CD4-positive, alpha-beta T cell (primary cell): ENCODE data around the gene TRAFD1. TPM values are rescaled to one million over a fixed set of nuclear protein-coding genes. Genes with fewer than 3 reads are reported as not detected.

Source experiments
- ATAC-seq: fragments of 200-7000 bp; cut with Tn5 transposase; one replicate; pipeline ENCODE4 v1.10.0; 2022; ENCODE audit warnings: mild to moderate bottlenecking; ENCODE audit not compliant: poor library complexity
- CTCF ChIA-PET: fragments of 350-600 bp; sonication (Branson Sonifier 250); formaldehyde crosslinking; loops from one replicate; lab custom pipeline; 2021; ENCODE audit warnings: antibody characterized with exemption, inconsistent platforms; lab: Charles Lee
- POLR2A ChIA-PET: fragments of 350-600 bp; sonication (Branson Sonifier 250); formaldehyde crosslinking; loops from one replicate; lab custom pipeline; 2021; ENCODE audit warnings: antibody characterized with exemption, inconsistent platforms; lab: Charles Lee
- DNase-seq, 14 experiments: peaks; one replicate each; pipeline ENCODE4 v3.0.0-alpha.2; 2013 to 2020; ENCODE audit warnings: mixed read lengths in 2 of 14
- H3K27ac ChIP-seq, 2 donors: one replicate each; pipeline versions ENCODE4 v1.5.1 to v1.7.0; 2013; ENCODE audit warnings: low read length in 2 of 2, low read depth in 1 of 2, mild to moderate bottlenecking in 1 of 2
- H3K27me3 ChIP-seq, 2 experiments: 1 replicate in 1 of 2; 2 replicates in 1 of 2; pipeline versions ENCODE4 v1.6.1 to v1.7.0; 2013; ENCODE audit warnings: low read length in 2 of 2, control low read depth in 1 of 2, mild to moderate bottlenecking in 1 of 2, moderate library complexity in 1 of 2; ENCODE audit not compliant: insufficient read depth in 2 of 2, control insufficient read depth in 1 of 2
- H3K36me3 ChIP-seq: one replicate; pipeline ENCODE4 v1.6.1; 2013; ENCODE audit warnings: low read length, control low read depth; ENCODE audit not compliant: insufficient read depth
- H3K4me1 ChIP-seq: one replicate; pipeline ENCODE4 v1.6.1; 2013; ENCODE audit warnings: low read length, control low read depth; ENCODE audit not compliant: insufficient read depth
- H3K4me3 ChIP-seq: one replicate; pipeline ENCODE4 v1.5.1; 2013; ENCODE audit warnings: mild to moderate bottlenecking, low read length, moderate library complexity
- H3K9me3 ChIP-seq, 2 experiments: 1 replicate in 1 of 2; 2 replicates in 1 of 2; pipeline versions ENCODE4 v1.6.1 to v1.7.0; 2013; ENCODE audit warnings: low read length in 2 of 2, mild to moderate bottlenecking in 2 of 2, control low read depth in 1 of 2, moderate library complexity in 1 of 2; ENCODE audit not compliant: control insufficient read depth in 1 of 2, insufficient read depth in 1 of 2
- H3K27ac Mint-ChIP-seq: one replicate; pipeline ENCODE4 v1.8.0; 2020; ENCODE audit warnings: mixed read lengths
- H3K27me3 Mint-ChIP-seq: one replicate; pipeline ENCODE4 v1.8.0; 2021; ENCODE audit warnings: mixed read lengths
- H3K36me3 Mint-ChIP-seq: one replicate; pipeline ENCODE4 v1.8.0; 2021; ENCODE audit warnings: low read depth, mixed read lengths
- H3K4me1 Mint-ChIP-seq: one replicate; pipeline ENCODE4 v1.8.0; 2021; ENCODE audit warnings: low read depth, mixed read lengths
- H3K4me3 Mint-ChIP-seq: one replicate; pipeline ENCODE4 v1.8.0; 2020; ENCODE audit warnings: mild to moderate bottlenecking, mixed read lengths
- H3K9me3 Mint-ChIP-seq: one replicate; pipeline ENCODE4 v1.8.0; 2020; ENCODE audit warnings: mixed read lengths
- CTCF ChIP-seq: fragments of 200-600 bp; IDR thresholded peaks from one replicate; pipeline ENCODE4 v1.8.0; 2022; ENCODE audit warnings: antibody characterized with exemption, mild to moderate bottlenecking
- intact Hi-C, 2 experiments: fragments of 100-400 bp; cut with DNase I in 1 of 2; cut with micrococcal nuclease in 1 of 2; formaldehyde crosslinking; loops; one replicate each; pipeline versions ENCODE4 v1.15.1 to v1.9.0; 2023 to 2025; cut with DNase I, micrococcal nuclease
- total RNA-seq, 174 experiments: library from RNA in 2 of 174; stranded (reverse) in 2 of 174; gene quantifications; one replicate each; pipeline ENCODE4 v1.2.3 and lab custom pipeline; 2021 to 2026

TRAFD1 gene
- total RNA-seq, 2 experiments from 2014 or later, result 19.6 to 20.4 TPM

- ChIA-PET POLR2A (interaction anchor here (0.7 kb wide), 1 partner anchor 12 kb away, joined by 3 read pairs; no protein-coding TSS in a partner anchor), CTCF (no interaction called here)
- DNase-seq, result no peak
- Histone ChIP-seq H3K4me3 (no peak overlapping the region), H3K9me3 (no peaks in the 10 kb centered on the region), H3K27ac (no peak overlapping the region), H3K27me3 (no peaks in the 10 kb centered on the region), H3K36me3 (peaks cover 66% of the 10 kb centered on the region), H3K4me1 (peaks cover 12% of the 10 kb centered on the region)
- TF ChIP-seq CTCF, result no peak
- no peaks in the 10 kb centered on the region for H3K27me3 Mint-ChIP-seq
- intact Hi-C loops, result no loop called here
- no peak overlapping the region for H3K4me3 Mint-ChIP-seq
- H3K9me3 Mint-ChIP-seq, result no peaks in the 10 kb centered on the region
- peaks cover 43% of the 10 kb centered on the region for H3K4me1 Mint-ChIP-seq
- H3K36me3 Mint-ChIP-seq, result peaks cover 46% of the 10 kb centered on the region
- H3K27ac Mint-ChIP-seq, result no peak overlapping the region
- ATAC-seq, result no peak
Measured at GRCh38 chr12:112134731-112135130, 9.4 kb downstream of the TRAFD1 start.

GRCh38 chr12:112140728-112141127 lies 15.4 kb downstream of the TRAFD1 start:
- Histone ChIP-seq H3K9me3 (no peaks in the 10 kb centered on the region), H3K4me3 (no peak overlapping the region), H3K27ac (no peak overlapping the region), H3K4me1 (no peaks in the 10 kb centered on the region), H3K27me3 (no peaks in the 10 kb centered on the region), H3K36me3 (peaks cover 84% of the 10 kb centered on the region)
- Mint-ChIP-seq H3K36me3 (peaks cover 69% of the 10 kb centered on the region), H3K9me3 (no peaks in the 10 kb centered on the region), H3K27me3 (no peaks in the 10 kb centered on the region), H3K4me3 (no peak overlapping the region), H3K4me1 (no peaks in the 10 kb centered on the region), H3K27ac (no peak overlapping the region)
- intact Hi-C loops, result no loop called here
- ChIA-PET POLR2A (no interaction called here), CTCF (no interaction called here)
- DNase-seq, result no peak
- no peak for ATAC-seq
- no peak for TF ChIP-seq CTCF

GRCh38 chr12:112146123-112146522 lies 20.8 kb downstream of the TRAFD1 start:
- H3K4me3 Mint-ChIP-seq, result no peak overlapping the region
- no peaks in the 10 kb centered on the region for H3K9me3 Mint-ChIP-seq
- Histone ChIP-seq H3K9me3 (no peaks in the 10 kb centered on the region), H3K4me1 (no peaks in the 10 kb centered on the region), H3K4me3 (no peak overlapping the region), H3K36me3 (peaks cover 82% of the 10 kb centered on the region), H3K27ac (no peak overlapping the region), H3K27me3 (no peaks in the 10 kb centered on the region)
- ATAC-seq, result no peak
- peaks cover 83% of the 10 kb centered on the region for H3K36me3 Mint-ChIP-seq
- ChIA-PET CTCF (no interaction called here), POLR2A (interaction anchor here (1.1 to 1.3 kb wide), 2 partner anchors 11 to 14 kb away, joined by 3 to 4 read pairs; no protein-coding TSS in a partner anchor)
- no peaks in the 10 kb centered on the region for H3K4me1 Mint-ChIP-seq
- H3K27ac Mint-ChIP-seq, result no peak overlapping the region
- DNase-seq, result no peak
- H3K27me3 Mint-ChIP-seq, result no peaks in the 10 kb centered on the region
- intact Hi-C loops, result no loop called here
- TF ChIP-seq CTCF, result no peak
